Measurements from ENCODE around the gene POLRMT.

Gene POLRMT

DNA sequence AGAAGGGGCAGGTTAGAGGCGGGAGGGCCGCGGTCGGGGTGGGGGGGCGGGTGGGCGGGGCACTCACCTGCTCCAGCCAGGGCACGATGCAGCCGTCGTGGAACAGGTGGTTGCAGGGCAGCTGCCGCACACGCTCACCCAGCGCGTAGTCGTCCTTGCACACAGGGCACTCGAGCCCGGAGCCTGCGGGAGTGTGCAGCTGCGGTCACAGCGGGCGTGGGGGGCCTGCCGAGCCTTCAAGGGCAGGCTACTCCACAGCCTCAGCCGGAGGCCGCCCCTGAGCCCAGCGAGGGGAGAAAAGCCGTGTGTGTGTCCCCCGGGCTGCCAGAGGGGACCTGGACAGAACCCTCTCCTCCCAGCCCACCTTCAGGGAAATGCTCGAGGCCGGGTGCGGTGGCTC lies 15.0 kb upstream of the POLRMT start:
- TF ChIP-seq TAF1 (IDR thresholded peaks at IDR 0.05; ENCODE audit: borderline replicate concordance, insufficient read depth, low read length), result no peak
- no peak for TF ChIP-seq POLR2AphosphoS5 (IDR thresholded peaks at IDR 0.05; ENCODE audit: low read depth, low read length)
- TF ChIP-seq, protein P1, sequence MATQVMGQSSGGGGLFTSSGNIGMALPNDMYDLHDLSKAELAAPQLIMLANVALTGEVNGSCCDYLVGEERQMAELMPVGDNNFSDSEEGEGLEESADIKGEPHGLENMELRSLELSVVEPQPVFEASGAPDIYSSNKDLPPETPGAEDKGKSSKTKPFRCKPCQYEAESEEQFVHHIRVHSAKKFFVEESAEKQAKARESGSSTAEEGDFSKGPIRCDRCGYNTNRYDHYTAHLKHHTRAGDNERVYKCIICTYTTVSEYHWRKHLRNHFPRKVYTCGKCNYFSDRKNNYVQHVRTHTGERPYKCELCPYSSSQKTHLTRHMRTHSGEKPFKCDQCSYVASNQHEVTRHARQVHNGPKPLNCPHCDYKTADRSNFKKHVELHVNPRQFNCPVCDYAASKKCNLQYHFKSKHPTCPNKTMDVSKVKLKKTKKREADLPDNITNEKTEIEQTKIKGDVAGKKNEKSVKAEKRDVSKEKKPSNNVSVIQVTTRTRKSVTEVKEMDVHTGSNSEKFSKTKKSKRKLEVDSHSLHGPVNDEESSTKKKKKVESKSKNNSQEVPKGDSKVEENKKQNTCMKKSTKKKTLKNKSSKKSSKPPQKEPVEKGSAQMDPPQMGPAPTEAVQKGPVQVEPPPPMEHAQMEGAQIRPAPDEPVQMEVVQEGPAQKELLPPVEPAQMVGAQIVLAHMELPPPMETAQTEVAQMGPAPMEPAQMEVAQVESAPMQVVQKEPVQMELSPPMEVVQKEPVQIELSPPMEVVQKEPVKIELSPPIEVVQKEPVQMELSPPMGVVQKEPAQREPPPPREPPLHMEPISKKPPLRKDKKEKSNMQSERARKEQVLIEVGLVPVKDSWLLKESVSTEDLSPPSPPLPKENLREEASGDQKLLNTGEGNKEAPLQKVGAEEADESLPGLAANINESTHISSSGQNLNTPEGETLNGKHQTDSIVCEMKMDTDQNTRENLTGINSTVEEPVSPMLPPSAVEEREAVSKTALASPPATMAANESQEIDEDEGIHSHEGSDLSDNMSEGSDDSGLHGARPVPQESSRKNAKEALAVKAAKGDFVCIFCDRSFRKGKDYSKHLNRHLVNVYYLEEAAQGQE (IDR thresholded peaks at IDR 0.05; ENCODE audit: insufficient read depth in 1 of 2, low read depth in 2 of 2, low read length in 2 of 2), result no peak
- TF ChIP-seq SIN3A (IDR thresholded peaks at IDR 0.05; ENCODE audit: borderline replicate concordance, insufficient read depth, low read length), result no peak
- TF ChIP-seq FOXP2 (optimal IDR thresholded peaks at IDR 0.05; ENCODE audit: borderline replicate concordance, extremely low read depth, extremely low read length, insufficient read depth), result no peak

DNA sequence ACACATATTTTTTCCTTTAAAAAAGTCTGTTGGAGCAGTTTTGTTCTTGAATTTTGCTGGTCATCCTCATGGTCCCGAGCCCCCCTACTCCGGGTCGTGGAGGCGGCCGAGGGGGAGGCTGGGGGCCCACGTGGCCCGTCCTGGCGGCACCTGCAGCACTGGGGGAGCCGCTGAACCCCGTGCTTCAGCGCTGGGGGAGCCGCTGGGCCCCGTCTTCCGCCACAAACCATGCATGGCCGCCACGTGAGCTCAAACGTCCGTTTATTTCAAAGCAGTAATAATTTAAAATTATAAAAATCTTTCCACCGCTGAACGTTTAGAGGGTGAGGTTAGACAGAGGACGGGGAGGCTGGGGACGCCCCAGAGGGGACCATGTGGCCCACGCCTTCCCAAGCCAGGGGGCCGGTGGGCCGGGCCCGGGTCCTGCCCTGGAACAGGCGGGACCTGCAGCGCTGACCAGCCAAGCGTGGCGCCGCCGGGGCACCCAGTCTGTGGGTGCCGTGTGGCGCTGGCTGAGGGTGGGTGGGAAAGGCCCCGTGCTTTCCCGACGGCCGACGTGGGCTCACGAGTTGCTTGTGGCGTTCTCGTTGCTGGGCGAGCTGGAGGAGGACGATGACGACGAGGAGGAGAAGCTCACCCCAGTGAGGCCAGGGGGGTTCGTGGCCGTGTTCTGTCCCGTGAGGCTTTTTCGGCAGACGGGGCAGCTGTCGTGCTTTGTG lies 14.4 kb upstream of the POLRMT start:
- TF ChIP-seq, protein P1 (IDR thresholded peaks at IDR 0.05; ENCODE audit: insufficient read depth in 1 of 2, low read depth in 2 of 2, low read length in 2 of 2), result no peak
- TF ChIP-seq SIN3A (IDR thresholded peaks at IDR 0.05; ENCODE audit: borderline replicate concordance, insufficient read depth, low read length), result no peak
- no peak for TF ChIP-seq POLR2AphosphoS5 (IDR thresholded peaks at IDR 0.05; ENCODE audit: low read depth, low read length)
- no peak for TF ChIP-seq TAF1 (IDR thresholded peaks at IDR 0.05; ENCODE audit: borderline replicate concordance, insufficient read depth, low read length)
- TF ChIP-seq FOXP2 (optimal IDR thresholded peaks at IDR 0.05; ENCODE audit: borderline replicate concordance, extremely low read depth, extremely low read length, insufficient read depth), result no peak

DNA sequence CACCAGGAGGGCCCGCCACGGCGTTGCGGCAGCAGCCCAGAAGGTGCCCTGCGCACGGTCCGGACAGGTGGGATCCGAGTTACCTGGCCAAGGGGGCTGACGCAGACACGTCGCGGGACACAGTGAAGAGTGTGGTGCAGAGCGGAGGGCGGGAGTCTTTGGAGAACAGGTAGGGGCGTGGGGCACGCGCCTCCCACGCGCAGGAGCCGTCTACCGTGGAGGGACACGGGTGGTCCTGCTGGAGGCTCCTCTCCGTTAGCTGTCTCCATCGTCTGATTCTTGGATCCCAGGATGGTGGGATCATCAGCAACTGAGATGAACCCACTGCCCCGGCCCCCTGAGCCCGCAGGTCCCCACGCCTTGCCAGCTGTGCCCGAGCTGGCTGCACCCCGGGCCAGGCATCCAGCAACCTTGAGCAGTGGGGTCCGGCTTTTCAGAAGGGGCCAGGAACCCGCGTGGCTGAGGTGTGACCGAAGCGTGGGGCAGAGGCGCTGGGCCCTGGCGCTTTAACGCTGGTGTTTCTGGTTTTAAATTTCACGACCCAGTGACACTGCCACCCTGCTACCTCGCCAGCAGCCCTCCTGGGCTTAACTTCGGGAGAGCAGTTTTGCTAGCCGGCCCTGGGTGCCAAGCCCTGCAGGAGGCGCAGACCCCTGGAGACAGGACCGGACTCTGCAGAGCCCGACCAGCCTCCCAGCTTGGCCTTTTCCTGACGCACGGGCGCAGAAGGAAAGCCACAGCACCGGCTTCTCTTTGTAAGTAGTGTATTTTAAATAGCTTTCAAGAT lies 13.6 kb upstream of the POLRMT start:
- no peak; the same call in 1 of the 2 replicates for TF ChIP-seq POLR2AphosphoS5 (IDR thresholded peaks at IDR 0.05; ENCODE audit: low read depth, low read length)
- TF ChIP-seq, protein P1 (IDR thresholded peaks at IDR 0.05; ENCODE audit: insufficient read depth in 1 of 2, low read depth in 2 of 2, low read length in 2 of 2), result no peak

DNA sequence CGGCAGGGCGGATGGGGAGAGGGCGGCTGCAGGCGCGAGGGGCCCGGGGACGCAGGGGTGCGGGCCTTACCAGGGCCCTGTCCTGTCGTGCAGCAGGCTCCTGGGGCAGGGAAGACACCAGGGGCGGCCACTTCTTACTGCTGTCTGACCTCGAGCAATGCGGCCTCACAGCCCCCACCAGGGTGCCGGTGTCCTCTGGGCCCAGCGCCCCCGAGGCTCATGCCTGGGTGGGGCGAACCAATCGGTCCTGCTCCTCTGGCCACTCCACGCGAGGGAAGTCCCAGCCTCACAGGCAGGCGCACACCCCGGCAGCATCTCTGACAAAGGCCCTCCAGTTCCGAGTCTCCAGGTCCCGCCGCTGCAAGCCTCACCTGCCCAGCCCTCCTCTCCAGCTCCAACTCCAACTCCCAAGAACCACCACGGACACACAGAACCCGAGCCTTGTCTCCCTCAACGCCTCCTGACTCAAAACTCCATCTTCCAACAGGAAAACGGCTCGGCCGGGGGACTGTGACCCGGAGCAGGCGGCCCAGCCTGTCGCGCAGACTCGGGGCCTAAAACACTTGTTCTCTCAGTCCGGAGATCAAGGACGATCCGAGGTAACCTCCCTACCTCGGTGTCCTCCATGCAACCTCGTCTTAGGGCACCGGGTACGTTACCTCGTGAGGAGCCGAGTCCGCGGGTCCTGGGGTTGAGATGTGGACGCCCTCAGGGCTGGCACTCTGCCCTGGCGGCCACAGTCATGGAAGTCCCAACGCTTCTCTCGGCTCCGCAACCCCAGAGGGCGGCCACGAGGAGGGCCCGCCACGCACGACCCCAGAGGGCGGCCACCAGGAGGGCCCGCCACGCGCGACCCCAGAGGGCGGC lies 12.8 kb upstream of the POLRMT start:
- TF ChIP-seq FOXP2 (optimal IDR thresholded peaks at IDR 0.05; ENCODE audit: borderline replicate concordance, extremely low read depth, extremely low read length, insufficient read depth) (no peak), TAF1 (IDR thresholded peaks at IDR 0.05; ENCODE audit: borderline replicate concordance, insufficient read depth, low read length) (no peak), SIN3A (IDR thresholded peaks at IDR 0.05; ENCODE audit: borderline replicate concordance, insufficient read depth, low read length) (no peak), POLR2AphosphoS5 (IDR thresholded peaks at IDR 0.05; ENCODE audit: low read depth, low read length) (no peak)
- TF ChIP-seq, protein P1 (IDR thresholded peaks at IDR 0.05; ENCODE audit: insufficient read depth in 1 of 2, low read depth in 2 of 2, low read length in 2 of 2), result no peak
